ENCODE data around the gene PSG6.
"Not testable (repeated sequence)": the region's sequence is repeated elsewhere in the genome, so short reads cannot be mapped to it uniquely, and the experiment has no call there.

- not testable (repeated sequence) for TF ChIP-seq NFIC (IDR thresholded peaks at IDR 0.05; ENCODE audit: low read depth, low read length); CTCF (IDR thresholded peaks at IDR 0.05 in 2 of 3, conservative IDR thresholded peaks at IDR 0.05 in 1 of 3; ENCODE audit: control insufficient read depth in 2 of 3, extremely low read depth in 1 of 3, insufficient read depth in 1 of 3, low read depth in 3 of 3, low read length in 3 of 3); JUNB (IDR thresholded peaks at IDR 0.05); POLR2A (IDR thresholded peaks at IDR 0.05; ENCODE audit: low read depth, low read length); IRF3 (IDR thresholded peaks at IDR 0.05); YY1 (IDR thresholded peaks at IDR 0.05; ENCODE audit: low read depth, low read length); SMC3 (IDR thresholded peaks at IDR 0.05; ENCODE audit: borderline replicate concordance, low read length); RCOR1 (conservative IDR thresholded peaks at IDR 0.05; ENCODE audit: low read depth, low read length); CBFB (IDR thresholded peaks at IDR 0.05; ENCODE audit: low read depth)
Measured at GRCh38 chr19:42897729-42898128, 20.0 kb downstream of the PSG6 start.

All from GM12878 (cell line).